Measurements from ENCODE around the gene FBXL2. TPM values are rescaled to one million over a fixed set of nuclear protein-coding genes. Genes with fewer than 3 reads are reported as not detected.

FBXL2 gene
- 2.4 and 3.6 TPM in 2 replicates for total RNA-seq (2014; rRNA removed; shearing (Covaris generic))

GRCh38 chr3:33277193-33277882, at the start of gene FBXL2:
Gene FBXL2, plus strand, starts transcription at chr3:33277442. Its CDS starts 71 bp downstream, at chr3:33277513.

Small RNA genes lying within 50 kb of the gene (small RNA-seq; reads per million reads assigned to genes)
- gene RNU7-110P: not detected

Other genes starting within 250 kb of the FBXL2 start
- 28.0 and 34.7 TPM in 2 replicates for gene GLB1, start 180.3 kb upstream of the FBXL2 start, total RNA-seq (2014; rRNA removed; shearing (Covaris generic))
- 4.5 and 4.6 TPM in 2 replicates for gene TMPPE, start 180.3 kb upstream of the FBXL2 start, total RNA-seq (2014; rRNA removed; shearing (Covaris generic))
- 185 and 194 TPM in 2 replicates for gene CRTAP, start 163.4 kb upstream of the FBXL2 start, total RNA-seq (2014; rRNA removed; shearing (Covaris generic))
- gene SUSD5, start 58.6 kb upstream of the FBXL2 start, total RNA-seq (2014; rRNA removed; shearing (Covaris generic)): 5.1 and 9.7 TPM in 2 replicates
- 33.5 and 37.1 TPM in 2 replicates for gene UBP1, start 163.0 kb downstream of the FBXL2 start, total RNA-seq (2014; rRNA removed; shearing (Covaris generic))

All from A375 (cell line).